ENCODE results near the gene CD274. TPM values are rescaled to one million over a fixed set of nuclear protein-coding genes. Genes with fewer than 3 reads are reported as not detected.

The CD274 gene
- polyA plus RNA-seq, 3 donors, result 0.24 to 0.84 TPM; not detected in 1

GRCh38 chr9:5478206-5478605 is 27.9 kb downstream of the CD274 start:
- Histone ChIP-seq H3K79me2 (ENCODE audit: insufficient read depth, low read length) (no peaks in the 10 kb centered on the region), H3K36me3 (replicated peaks in 1 of 2; ENCODE audit: control insufficient read depth in 1 of 2, insufficient read depth in 2 of 2, low read length in 2 of 2) (no peaks in the 10 kb centered on the region), H3K27ac (ENCODE audit: low read depth in 1 of 2, low read length in 2 of 2) (no peak overlapping the region), H2AFZ (ENCODE audit: insufficient read depth, low read depth, low read length, poor library complexity, severe bottlenecking) (no peak overlapping the region), H3K4me2 (replicated peaks; ENCODE audit: extremely low read depth, low read length, poor library complexity, severe bottlenecking) (no peak overlapping the region), H4K20me1 (ENCODE audit: insufficient read depth, low read length) (no peaks in the 10 kb centered on the region), H3K27me3 (ENCODE audit: control insufficient read depth in 2 of 2, insufficient read depth in 2 of 2, low read length in 2 of 2) (no peaks in the 10 kb centered on the region), H3K4me3 (replicated peaks in 1 of 3; ENCODE audit: low read depth in 2 of 3, low read length in 3 of 3) (no peak overlapping the region), H3K9ac (ENCODE audit: insufficient read depth, low read length, poor library complexity, severe bottlenecking) (no peak overlapping the region), H3K9me3 (replicated peaks in 1 of 2; ENCODE audit: control insufficient read depth in 1 of 2, insufficient read depth in 1 of 2, low read length in 2 of 2) (no peaks in the 10 kb centered on the region), H3K4me1 (ENCODE audit: control insufficient read depth in 1 of 2, insufficient read depth in 2 of 2, low read length in 2 of 2) (peaks cover 2 to 10% of the 10 kb centered on the region in 2 donors)
- TF ChIP-seq CTCF (IDR thresholded peaks at IDR 0.05), result no peak
- Mint-ChIP-seq H3K27ac (peak overlapping the region in 3 of 7 donors; percentile 21 to 41 (median 26)), H3K9me3 (peaks cover 0 to 14% (median 4%) of the 10 kb centered on the region in 7 donors), H3K4me3 (peak overlapping the region in 1 of 2 donors; percentile 27), H3K4me1 (peaks cover 21% of the 10 kb centered on the region), H3K27me3 (ENCODE audit: low read depth in 3 of 3) (peaks cover 0 to 1% (median 0%) of the 10 kb centered on the region in 3 donors), H3K36me3 (no peaks in the 10 kb centered on the region)
- intact Hi-C loops (cut with micrococcal nuclease), result no loop called here
- peak; percentile 10 to 77 (median 39) for DNase-seq
- WGBS (ENCODE audit: insufficient coverage), result 100% methylated on average over 1 of the region's 2 CpGs

DNA sequence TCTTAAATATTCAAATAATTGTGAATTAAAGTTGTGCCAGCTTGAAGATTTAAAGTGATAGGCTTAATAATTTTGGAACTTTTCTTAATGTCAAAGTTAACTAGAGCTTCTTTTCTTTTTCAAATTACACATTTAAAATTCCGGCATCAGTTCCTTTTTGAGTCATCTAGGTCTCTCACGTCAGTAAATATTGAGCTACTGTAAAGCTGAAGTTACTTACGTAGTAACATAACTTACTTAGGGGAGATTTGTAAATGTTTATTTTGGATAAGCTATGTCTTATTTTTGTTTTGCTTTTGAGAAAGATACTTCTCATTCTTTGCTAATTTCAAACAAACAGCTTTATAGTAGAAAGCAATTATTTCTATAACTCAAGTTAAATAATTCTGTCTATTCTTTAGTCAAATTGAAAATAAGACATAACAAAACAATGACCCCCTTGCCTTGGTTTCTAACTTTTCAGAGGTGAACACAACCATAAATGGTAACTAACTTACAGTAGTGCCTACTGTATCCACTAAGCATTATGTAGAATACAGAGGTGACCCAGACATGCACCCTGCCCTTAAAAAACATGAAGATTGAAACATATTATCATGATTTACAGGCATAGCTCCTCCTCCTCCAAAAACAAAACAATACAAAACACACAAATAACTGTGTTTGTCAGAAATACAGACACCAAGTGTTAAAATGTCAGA is 29.8 kb downstream of the CD274 start:
- Histone ChIP-seq H3K27me3 (ENCODE audit: control insufficient read depth in 2 of 2, insufficient read depth in 2 of 2, low read length in 2 of 2) (no peaks in the 10 kb centered on the region), H3K4me2 (replicated peaks; ENCODE audit: extremely low read depth, low read length, poor library complexity, severe bottlenecking) (no peak overlapping the region), H4K20me1 (ENCODE audit: insufficient read depth, low read length) (no peaks in the 10 kb centered on the region), H3K27ac (ENCODE audit: low read depth in 1 of 2, low read length in 2 of 2) (no peak overlapping the region), H3K9ac (ENCODE audit: insufficient read depth, low read length, poor library complexity, severe bottlenecking) (no peak overlapping the region), H3K79me2 (ENCODE audit: insufficient read depth, low read length) (no peaks in the 10 kb centered on the region), H3K9me3 (replicated peaks in 1 of 2; ENCODE audit: control insufficient read depth in 1 of 2, insufficient read depth in 1 of 2, low read length in 2 of 2) (no peaks in the 10 kb centered on the region), H3K4me1 (ENCODE audit: control insufficient read depth in 1 of 2, insufficient read depth in 2 of 2, low read length in 2 of 2) (peaks cover 2 to 10% of the 10 kb centered on the region in 2 donors), H3K36me3 (replicated peaks in 1 of 2; ENCODE audit: control insufficient read depth in 1 of 2, insufficient read depth in 2 of 2, low read length in 2 of 2) (no peaks in the 10 kb centered on the region), H2AFZ (ENCODE audit: insufficient read depth, low read depth, low read length, poor library complexity, severe bottlenecking) (no peak overlapping the region), H3K4me3 (replicated peaks in 1 of 3; ENCODE audit: low read depth in 2 of 3, low read length in 3 of 3) (no peak overlapping the region)
- DNase-seq, result no peak
- Mint-ChIP-seq H3K4me1 (peaks cover 17% of the 10 kb centered on the region), H3K36me3 (no peaks in the 10 kb centered on the region), H3K27me3 (ENCODE audit: low read depth in 3 of 3) (peaks cover 0 to 1% (median 0%) of the 10 kb centered on the region in 3 donors), H3K27ac (no peak overlapping the region), H3K9me3 (peaks cover 0 to 14% (median 4%) of the 10 kb centered on the region in 7 donors), H3K4me3 (no peak overlapping the region)
- TF ChIP-seq CTCF (IDR thresholded peaks at IDR 0.05), result no peak
- no CpG with 5 or more reads among the region's 3 CpGs for WGBS (ENCODE audit: insufficient coverage)
- intact Hi-C loops (cut with micrococcal nuclease), result no loop called here
